HCT116 (cell line): ENCODE results near the gene CGRRF1. TPM values are rescaled to one million over a fixed set of nuclear protein-coding genes. Genes with fewer than 3 reads are reported as not detected.

Experiments
- ATAC-seq: fragments of 200-7000 bp; cut with Tn5 transposase; 2 replicates; pipeline ENCODE4 v1.9.1; 2020; ENCODE audit warnings: mild to moderate bottlenecking, moderate library complexity
- BruUV-seq: library from RNA; stranded (reverse); fragments of 400-500 nt; replicated peaks from 2 replicates; lab custom pipeline; 2021; lab: Mats Ljungman, UMichigan
- CTCF ChIA-PET: fragments of 300-600 bp; sonication (Branson Sonifier 250); formaldehyde crosslinking; loops from one replicate; lab custom pipeline; 2021; ENCODE audit warnings: antibody characterized with exemption; lab: Charles Lee
- POLR2A ChIA-PET: fragments of 300-600, 350-600 bp; sonication (Branson Sonifier 250); formaldehyde crosslinking; loops from one replicate; lab custom pipeline; 2021; ENCODE audit warnings: antibody characterized with exemption; lab: Charles Lee
- RAD21 ChIA-PET, 2 experiments: fragments of 300-600 bp; sonication (Branson Sonifier 250); formaldehyde crosslinking; loops; one replicate each; lab custom pipeline; 2023; ENCODE audit warnings: low total read pairs in 2 of 2; ENCODE audit not compliant: uncharacterized antibody in 2 of 2, unreplicated experiment in 2 of 2, low non-redundant PET in 1 of 2; lab: Charles Lee
- DNase-seq: peaks from one replicate; pipeline ENCODE4 v3.0.0-alpha.2; 2010; ENCODE audit warnings: low read depth, low spot score
- H2AFZ ChIP-seq: fragments of 200-600 bp; shearing (Covaris generic), sonication (generic); 2 replicates; pipeline ENCODE4 v1.6.1; 2017; ENCODE audit warnings: low read depth, mixed run types, mixed read lengths, antibody characterized with exemption, low read length; ENCODE audit not compliant: poor library complexity, severe bottlenecking
- H3K27ac ChIP-seq: 2 replicates; pipeline ENCODE4 v1.5.1; 2012; ENCODE audit warnings: low read depth, low read length
- H3K27me3 ChIP-seq: fragments of 200-600 bp; sonication (generic); 2 replicates; pipeline ENCODE4 v1.6.1; 2016; ENCODE audit warnings: mixed run types, low read length, mixed read lengths; ENCODE audit not compliant: insufficient read depth
- H3K36me3 ChIP-seq, 2 experiments: fragments of 200-500 bp in 1 of 2; fragments of 200-600 bp in 1 of 2; sonication (Bioruptor generic) in 1 of 2; sonication (generic) in 1 of 2; 2 replicates each; pipeline versions ENCODE4 v1.5.1 to v1.6.1; 2014 to 2016; ENCODE audit warnings: low read length in 2 of 2, inconsistent platforms in 1 of 2, mixed read lengths in 1 of 2, mixed run types in 1 of 2; ENCODE audit not compliant: insufficient read depth in 2 of 2, control insufficient read depth in 1 of 2
- H3K4me1 ChIP-seq, 2 experiments: fragments of 200-600 bp in 1 of 2; sonication (generic) in 1 of 2; 2 replicates each; pipeline versions ENCODE4 v1.5.1 to v1.6.1; 2012 to 2017; ENCODE audit warnings: low read length in 2 of 2, inconsistent platforms in 1 of 2, mild to moderate bottlenecking in 1 of 2, mixed read lengths in 1 of 2, mixed run types in 1 of 2, moderate library complexity in 1 of 2; ENCODE audit not compliant: insufficient read depth in 2 of 2, control insufficient read depth in 1 of 2
- H3K4me2 ChIP-seq: fragments of 200-600 bp; sonication (generic); 2 replicates; pipeline ENCODE4 v1.6.1; 2017; ENCODE audit warnings: mixed run types, low read length, mixed read lengths
- H3K4me3 ChIP-seq, 2 experiments: fragments of 200-600 bp in 1 of 2; sonication (generic) in 1 of 2; replicated peaks in 1 of 2; 2 replicates each; pipeline ENCODE4 v1.5.1; 2011 to 2016; ENCODE audit warnings: low read length in 2 of 2, control low read depth in 1 of 2, low read depth in 1 of 2, mild to moderate bottlenecking in 1 of 2, mixed read lengths in 1 of 2, mixed run types in 1 of 2
- H3K79me2 ChIP-seq: fragments of 200-600 bp; sonication (generic); 2 replicates; pipeline ENCODE4 v1.6.1; 2017; ENCODE audit warnings: mild to moderate bottlenecking, mixed run types, low read length, moderate library complexity, mixed read lengths; ENCODE audit not compliant: insufficient read depth
- H3K9ac ChIP-seq: fragments of 200-600 bp; sonication (generic); 2 replicates; pipeline ENCODE4 v1.6.1; 2016; ENCODE audit warnings: low read length, mixed read lengths
- H3K9me2 ChIP-seq: fragments of 200-600 bp; sonication (generic), shearing (Covaris generic); 2 replicates; pipeline ENCODE4 v1.6.1; 2017; ENCODE audit warnings: mixed run types, mild to moderate bottlenecking, moderate library complexity; ENCODE audit not compliant: insufficient read depth
- H3K9me3 ChIP-seq, 2 experiments: fragments of 200-500 bp in 1 of 2; fragments of 200-600 bp in 1 of 2; sonication (Bioruptor generic) in 1 of 2; sonication (generic) in 1 of 2; 2 replicates each; pipeline ENCODE4 v1.6.1; 2014 to 2017; ENCODE audit warnings: low read length in 2 of 2, mixed read lengths in 2 of 2, inconsistent platforms in 1 of 2, low read depth in 1 of 2, mild to moderate bottlenecking in 1 of 2, mixed run types in 1 of 2, moderate library complexity in 1 of 2; ENCODE audit not compliant: control insufficient read depth in 1 of 2, insufficient read depth in 1 of 2
- H4K20me1 ChIP-seq: fragments of 200-600 bp; sonication (generic), shearing (Covaris generic); 2 replicates; pipeline ENCODE4 v1.6.1; 2017; ENCODE audit warnings: mixed run types, mild to moderate bottlenecking, moderate library complexity; ENCODE audit not compliant: insufficient read depth
- CBX3 ChIP-seq: IDR thresholded peaks from 2 replicates; pipeline ENCODE4 v1.6.1; 2012; ENCODE audit warnings: low read depth
- CTCF ChIP-seq, 3 experiments: fragments of 200-600 bp in 1 of 3; sonication (generic) in 1 of 3; IDR thresholded peaks in 2 of 3; conservative IDR thresholded peaks in 1 of 3; 2 replicates each; pipeline ENCODE4 v1.5.1; 2012 to 2017; ENCODE audit warnings: low read depth in 2 of 3, low read length in 2 of 3, antibody characterized with exemption in 1 of 3, borderline replicate concordance in 1 of 3, control low read depth in 1 of 3, mild to moderate bottlenecking in 1 of 3, mixed read lengths in 1 of 3, mixed run types in 1 of 3, moderate library complexity in 1 of 3; ENCODE audit not compliant: insufficient read depth in 1 of 3
- EGR1 ChIP-seq: IDR thresholded peaks from 2 replicates; pipeline ENCODE4 v1.6.1; 2012; ENCODE audit warnings: low read depth
- EZH2phosphoT487 ChIP-seq: fragments of 200-600 bp; IDR thresholded peaks from 2 replicates; pipeline ENCODE4 v1.6.1; 2018; ENCODE audit warnings: antibody characterized with exemption, borderline replicate concordance
- RAD21 ChIP-seq: IDR thresholded peaks from 2 replicates; pipeline ENCODE4 v1.6.1; 2012; ENCODE audit warnings: low read depth, mild to moderate bottlenecking
- SIN3A ChIP-seq: IDR thresholded peaks from 2 replicates; pipeline ENCODE4 v1.6.1; 2012; ENCODE audit warnings: low read depth
- SP1 ChIP-seq: IDR thresholded peaks from 2 replicates; pipeline ENCODE4 v1.6.1; 2012; ENCODE audit warnings: low read depth
- ZBTB33 ChIP-seq: IDR thresholded peaks from 2 replicates; pipeline ENCODE4 v1.6.1; 2011; ENCODE audit warnings: mild to moderate bottlenecking, low read length, moderate library complexity; ENCODE audit not compliant: insufficient replicate concordance; ENCODE audit errors: extremely low read depth
- ZNF274 ChIP-seq: fragments of 200-500 bp; sonication (Bioruptor generic); IDR thresholded peaks from 2 replicates; pipeline ENCODE4 v1.6.1; 2014; ENCODE audit warnings: mild to moderate bottlenecking, low read depth, low read length, inconsistent platforms
- intact Hi-C: fragments of 100-400 bp; cut with micrococcal nuclease; formaldehyde crosslinking; loops from 2 replicates; pipeline ENCODE4 v1.10.0; 2022
- total RNA-seq: library from RNA; stranded (reverse); gene quantifications from one replicate; pipeline ENCODE4 v1.2.1, GENCODE V29; 2021; ENCODE audit not compliant: unreplicated experiment
- TF ChIP-seq, protein P1 (sequence below): IDR thresholded peaks from 2 replicates; pipeline ENCODE4 v1.6.1; 2012

Gene CGRRF1
- total RNA-seq, 1 experiment from 2014 or later, result 15.9 TPM

DNA sequence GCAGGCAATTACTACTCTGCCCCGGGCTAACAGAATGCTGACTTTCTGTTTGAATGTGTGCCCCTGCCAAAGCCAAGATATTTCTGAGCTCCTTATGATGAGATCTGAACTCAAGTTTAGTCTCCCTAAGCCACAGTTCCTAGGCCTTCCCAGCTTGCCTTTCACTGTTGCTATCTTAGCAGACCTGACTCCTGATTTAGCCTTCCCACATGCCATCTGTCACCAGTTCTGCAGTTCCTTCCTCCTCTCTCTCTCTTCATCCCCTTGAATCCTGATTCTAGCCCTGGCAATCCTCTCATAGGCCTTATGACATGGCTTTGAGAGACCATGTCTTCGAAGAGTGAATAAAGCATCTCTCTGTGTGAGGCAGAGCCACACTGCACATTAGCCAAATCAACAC is 44.7 kb downstream of the CGRRF1 start:
- Histone ChIP-seq H4K20me1 (no peaks in the 10 kb centered on the region), H3K36me3 (no peaks in the 10 kb centered on the region), H3K9ac (no peak overlapping the region), H3K4me2 (no peak overlapping the region), H3K27ac (no peak overlapping the region), H2AFZ (no peak overlapping the region), H3K27me3 (no peaks in the 10 kb centered on the region), H3K4me3 (no peak overlapping the region), H3K9me3 (no peaks in the 10 kb centered on the region), H3K4me1 (no peaks in the 10 kb centered on the region), H3K9me2 (no peaks in the 10 kb centered on the region), H3K79me2 (no peaks in the 10 kb centered on the region)
- ChIA-PET CTCF (no interaction called here), POLR2A (no interaction called here), RAD21 (interaction anchor here in 1 of 2 experiments (0.6 kb wide), 1 partner anchor 220 kb away, joined by 3 read pairs; no protein-coding TSS in a partner anchor)
- no peak for ATAC-seq
- intact Hi-C loops, result no loop called here
- no TSS peak for BruUV-seq
- DNase-seq, result no peak
- TF ChIP-seq ZBTB33 (no peak), EZH2phosphoT487 (no peak), EGR1 (no peak), SIN3A (no peak), ZNF274 (no peak), CBX3 (no peak), SP1 (no peak), CTCF (IDR thresholded peaks at IDR 0.05 in 2 of 3, conservative IDR thresholded peaks at IDR 0.05 in 1 of 3; ENCODE audit: borderline replicate concordance in 1 of 3, insufficient read depth in 1 of 3, low read depth in 2 of 3, low read length in 2 of 3) (no peak), RAD21 (no peak)
- TF ChIP-seq, protein P1, sequence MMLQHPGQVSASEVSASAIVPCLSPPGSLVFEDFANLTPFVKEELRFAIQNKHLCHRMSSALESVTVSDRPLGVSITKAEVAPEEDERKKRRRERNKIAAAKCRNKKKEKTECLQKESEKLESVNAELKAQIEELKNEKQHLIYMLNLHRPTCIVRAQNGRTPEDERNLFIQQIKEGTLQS, result no peak
